ENCODE measurements around the gene XPNPEP3. TPM values are rescaled to one million over a fixed set of nuclear protein-coding genes. Genes with fewer than 3 reads are reported as not detected.

Gene XPNPEP3
- total and polyA plus RNA-seq, 2 of the 4 experiments (the other 2 are of a cell fraction), result 9.3 to 10.9 TPM

- BruUV-seq (replicated peaks), result no TSS peak
- TF ChIP-seq SMC3 (IDR thresholded peaks at IDR 0.05; ENCODE audit: low read depth, low read length) (no peak), MAFK (IDR thresholded peaks at IDR 0.05; ENCODE audit: low read depth, low read length) (no peak), CEBPB (IDR thresholded peaks at IDR 0.05; ENCODE audit: low read depth, low read length) (no peak), NFE2L2 (IDR thresholded peaks at IDR 0.05; ENCODE audit: low read depth, low read length) (no peak), CTCF (conservative IDR thresholded peaks at IDR 0.05; ENCODE audit: low read depth, low read length) (no peak), MAZ (IDR thresholded peaks at IDR 0.05; ENCODE audit: borderline replicate concordance, low read depth, low read length) (no peak), RAD21 (IDR thresholded peaks at IDR 0.05; ENCODE audit: low read length) (no peak)
- Histone ChIP-seq H4K5ac (ENCODE audit: low read depth, low read length) (no peak overlapping the region), H2BK120ac (ENCODE audit: low read depth, low read length) (no peak overlapping the region), H3K56ac (ENCODE audit: extremely low read depth, insufficient read depth, low read length) (no peak overlapping the region), H2AFZ (replicated peaks; ENCODE audit: low read length, poor library complexity) (no peak overlapping the region), H4K91ac (ENCODE audit: insufficient read depth, low read depth, low read length) (no peak overlapping the region), H4K20me1 (ENCODE audit: insufficient read depth, low read length) (peaks cover 5% of the 10 kb centered on the region), H4K8ac (ENCODE audit: low read depth in 2 of 2, low read length in 2 of 2) (no peak overlapping the region), H3K36me3 (ENCODE audit: control insufficient read depth, insufficient read depth, low read length) (peaks cover 52% of the 10 kb centered on the region), H2AK9ac (replicated peaks; ENCODE audit: low read depth, low read length, poor library complexity) (no peak overlapping the region), H3K9me1 (ENCODE audit: insufficient read depth, low read length) (no peaks in the 10 kb centered on the region), H3K79me1 (ENCODE audit: low read depth in 1 of 2, low read length in 2 of 2) (peaks cover 49 to 60% of the 10 kb centered on the region in 2 experiments), H3K27ac (ENCODE audit: insufficient read depth, low read length) (no peak overlapping the region), H3K9me3 (ENCODE audit: control insufficient read depth, insufficient read depth, low read length) (no peaks in the 10 kb centered on the region), H3K4me3 (ENCODE audit: insufficient read depth, low read depth, low read length) (no peak overlapping the region), H3K18ac (ENCODE audit: low read depth, low read length) (no peak overlapping the region), H3K9ac (ENCODE audit: low read depth, low read length) (no peak overlapping the region), H3K4me2 (ENCODE audit: low read depth, low read length) (no peak overlapping the region), H3K27me3 (ENCODE audit: control insufficient read depth, insufficient read depth, low read length) (no peaks in the 10 kb centered on the region), H2BK5ac (ENCODE audit: low read depth, low read length, poor library complexity, severe bottlenecking) (no peak overlapping the region), H3K23ac (ENCODE audit: low read depth, low read length) (no peak overlapping the region), H2AK5ac (ENCODE audit: low read depth, low read length) (no peak overlapping the region), H3K4ac (ENCODE audit: low read depth, low read length) (no peak overlapping the region), H3K14ac (replicated peaks; ENCODE audit: low read depth, low read length) (no peak overlapping the region), H3K4me1 (ENCODE audit: control insufficient read depth, insufficient read depth, low read length) (no peaks in the 10 kb centered on the region), H2BK15ac (ENCODE audit: low read depth, low read length) (no peak overlapping the region), H2BK20ac (ENCODE audit: low read depth, low read length) (no peak overlapping the region)
- no peak for ATAC-seq (ENCODE audit: low read depth)
- POLR2A ChIA-PET (ENCODE audit: unreplicated experiment), result no interaction called here
- CTCF ChIA-PET, result no interaction called here
- DNase-seq, result no peak
- dilution Hi-C loops (cut with HindIII; ENCODE audit: low sequenced_read_pairs, unreplicated experiment) (no loop called here), in situ Hi-C loops (cut with MboI; ENCODE audit: low sequenced_read_pairs) (no loop called here), intact Hi-C loops (cut with micrococcal nuclease) (no loop called here)
- no CpG with 5 or more reads among the region's 8 CpGs for WGBS, 2 experiments (ENCODE audit: extremely low coverage in 2 of 2, insufficient read length in 1 of 2)
These were observed 109.2 kb downstream of the XPNPEP3 start for GRCh38 chr22:40965936-40966725.
